GM12878 (cell line): ENCODE measurements around the gene POU6F2. TPM values are rescaled to one million over a fixed set of nuclear protein-coding genes. Genes with fewer than 3 reads are reported as not detected.

Experiments
- ATAC-seq: fragments of 200-7000 bp; cut with Tn5 transposase; 3 replicates; pipeline ENCODE4 v1.9.1; 2020; ENCODE audit warnings: mild to moderate bottlenecking, moderate library complexity
- BruUV-seq: library from RNA; stranded (reverse); fragments of 400-500 nt; replicated peaks from 2 replicates; lab custom pipeline; 2021; lab: Mats Ljungman, UMichigan
- CTCF ChIA-PET: fragments of 300-600 bp; sonication (Branson Sonifier 250); formaldehyde crosslinking; extraction: SDS; loops from one replicate; lab custom pipeline; 2021; ENCODE audit warnings: inconsistent platforms; lab: Yijun Ruan, JAX
- POLR2A ChIA-PET: fragments of 350-600 bp; formaldehyde crosslinking; extraction: SDS; loops from one replicate; lab custom pipeline; 2021; ENCODE audit warnings: inconsistent platforms; lab: Charles Lee
- RAD21 ChIA-PET: fragments of 300-600 bp; sonication (Branson Sonifier 250); formaldehyde crosslinking; loops from one replicate; lab custom pipeline; 2023; ENCODE audit warnings: antibody characterized with exemption; ENCODE audit not compliant: unreplicated experiment; lab: Charles Lee
- SMC1A ChIA-PET: fragments of 300-600 bp; sonication (Branson Sonifier 250); formaldehyde crosslinking; loops from one replicate; lab custom pipeline; 2023; ENCODE audit not compliant: unreplicated experiment, uncharacterized antibody; lab: Charles Lee
- DNase-seq: peaks from one replicate; pipeline ENCODE4 v3.0.0-alpha.2; 2011; ENCODE audit warnings: low read depth, low spot score
- FAIRE-seq: peaks from 3 replicates; lab custom pipeline; 2011; peaks lifted over from hg19 to GRCh38; lab: Jason Lieb, UNC
- H2AFZ ChIP-seq: 2 replicates; pipeline ENCODE4 v1.6.0; 2011; ENCODE audit warnings: low read depth, low read length, control low read depth; ENCODE audit not compliant: control insufficient read depth
- H3K27ac ChIP-seq: 2 replicates; pipeline ENCODE4 v1.5.1; 2011; ENCODE audit warnings: control low read depth; ENCODE audit not compliant: control insufficient read depth, insufficient read depth
- H3K27me3 ChIP-seq, 2 experiments: replicated peaks in 1 of 2; 2 replicates each; pipeline versions ENCODE4 v1.6.0 to v1.6.1; 2011; ENCODE audit warnings: low read length in 1 of 2; ENCODE audit not compliant: control insufficient read depth in 2 of 2, insufficient read depth in 2 of 2
- H3K36me3 ChIP-seq, 2 experiments: 2 replicates each; pipeline ENCODE4 v1.5.1; 2011; ENCODE audit warnings: low read length in 1 of 2; ENCODE audit not compliant: control insufficient read depth in 2 of 2, insufficient read depth in 2 of 2
- H3K4me1 ChIP-seq: 2 replicates; pipeline ENCODE4 v1.6.1; 2011; ENCODE audit warnings: mild to moderate bottlenecking, low read length, moderate library complexity, mixed read lengths; ENCODE audit not compliant: control insufficient read depth, insufficient read depth
- H3K4me2 ChIP-seq: 2 replicates; pipeline ENCODE4 v1.6.0; 2011; ENCODE audit warnings: control low read depth; ENCODE audit not compliant: control insufficient read depth, insufficient read depth
- H3K4me3 ChIP-seq: fragments of 200-600 bp; sonication (generic); 2 replicates; pipeline ENCODE4 v1.5.1; 2016
- H3K79me2 ChIP-seq: 2 replicates; pipeline ENCODE4 v1.6.0; 2011; ENCODE audit warnings: low read length; ENCODE audit not compliant: control insufficient read depth, insufficient read depth
- H3K9ac ChIP-seq: 2 replicates; pipeline ENCODE4 v1.8.0; 2011; ENCODE audit warnings: low read length, control low read depth, mixed read lengths; ENCODE audit not compliant: control insufficient read depth, insufficient read depth
- H3K9me3 ChIP-seq: replicated peaks from 3 replicates; pipeline ENCODE4 v1.5.1; 2011; ENCODE audit warnings: mild to moderate bottlenecking, low read length; ENCODE audit not compliant: control insufficient read depth, insufficient read depth
- H4K20me1 ChIP-seq: 2 replicates; pipeline ENCODE4 v1.6.0; 2011; ENCODE audit not compliant: control insufficient read depth, insufficient read depth
- FOXK2 ChIP-seq: fragments of 450-650 bp; IDR thresholded peaks from 2 replicates; pipeline ENCODE4 v1.6.1; 2017; ENCODE audit warnings: mild to moderate bottlenecking, moderate library complexity
- FOXM1 ChIP-seq: IDR thresholded peaks from 2 replicates; pipeline ENCODE4 v1.6.1; 2012; ENCODE audit warnings: low read depth, mild to moderate bottlenecking, inconsistent platforms, low read length, moderate library complexity
- GABPA ChIP-seq: IDR thresholded peaks from 2 replicates; pipeline ENCODE4 v1.6.1; 2014; ENCODE audit warnings: antibody characterized with exemption, low read depth, mild to moderate bottlenecking, inconsistent platforms
- HDAC2 ChIP-seq: fragments of 200-600 bp; sonication (generic); IDR thresholded peaks from 2 replicates; pipeline ENCODE4 v1.6.1; 2017
- NFXL1 ChIP-seq: fragments of 450-650 bp; IDR thresholded peaks from 2 replicates; pipeline ENCODE4 v1.6.1; 2017; ENCODE audit warnings: antibody characterized with exemption, mild to moderate bottlenecking, borderline replicate concordance
- NFYB ChIP-seq: IDR thresholded peaks from 2 replicates; pipeline ENCODE4 v1.6.1; 2011; ENCODE audit warnings: low read depth, mild to moderate bottlenecking, low read length, improper control_type of control experiment, moderate library complexity; ENCODE audit not compliant: insufficient read depth
- PML ChIP-seq: IDR thresholded peaks from 2 replicates; pipeline ENCODE4 v1.6.1; 2012; ENCODE audit warnings: low read length, inconsistent platforms
- POLR2A ChIP-seq: IDR thresholded peaks from 2 replicates; pipeline ENCODE4 v1.6.1; 2011; ENCODE audit warnings: low read depth, mild to moderate bottlenecking, low read length
- SMAD1 ChIP-seq: fragments of 450-650 bp; IDR thresholded peaks from 2 replicates; pipeline ENCODE4 v1.6.1; 2018; ENCODE audit warnings: mild to moderate bottlenecking, low read depth; ENCODE audit not compliant: partially characterized antibody
- SP1 ChIP-seq: IDR thresholded peaks from one replicate; pipeline ENCODE4 v1.6.1; 2011; ENCODE audit warnings: low read depth, low read length
- SUZ12 ChIP-seq: fragments of 200-600 bp; sonication (generic); IDR thresholded peaks from one replicate; pipeline ENCODE4 v1.6.1; 2018; ENCODE audit warnings: antibody characterized with exemption, mild to moderate bottlenecking; ENCODE audit not compliant: unreplicated experiment
- TCF7 ChIP-seq: IDR thresholded peaks from 2 replicates; pipeline ENCODE4 v1.6.1; 2014; ENCODE audit warnings: antibody characterized with exemption, borderline replicate concordance
- ZBTB11 ChIP-seq: fragments of 450-650 bp; formaldehyde crosslinking; IDR thresholded peaks from 2 replicates; pipeline ENCODE4 v1.5.0; 2022; ENCODE audit warnings: mild to moderate bottlenecking, missing genetic modification characterization
- ZNF592 ChIP-seq: fragments of 450-650 bp; IDR thresholded peaks from 2 replicates; pipeline ENCODE4 v1.6.1; 2017; ENCODE audit warnings: mild to moderate bottlenecking, moderate library complexity
- WGBS: methylation state at CpG from one replicate; pipeline ENCODE4 v1.1.6; 2016; ENCODE audit warnings: low lambda C conversion rate; ENCODE audit not compliant: insufficient replicate concordance, insufficient coverage; ENCODE audit errors: missing lambda C conversion rate; 5-methylcytosine and 5-hydroxymethylcytosine counted together
- in situ Hi-C: fragments of 300-500 bp; cut with MboI; formaldehyde crosslinking; loops from 9 replicates; pipeline ENCODE4 v1.14.3; 2018; ENCODE audit warnings: mixed read lengths
- intact Hi-C: fragments of 100-400 bp; cut with micrococcal nuclease; formaldehyde crosslinking; loops from one replicate; pipeline ENCODE4 v1.14.2; 2022; ENCODE audit not compliant: unreplicated experiment
- polyA plus RNA-seq, 11 experiments: library from polyadenylated mRNA; depleted of rRNA in 4 of 11; unstranded in 6 of 11; stranded (reverse) in 5 of 11; fragments of >200 nt; fragmentation: Nextera tagmentation in 4 of 11; fragmentation: Illumina TruSeq in 1 of 11; extraction: Ambion mirVana in 4 of 11; extraction: Trizol in 1 of 11; gene quantifications; 1 replicate in 1 of 11; 2 replicates in 10 of 11; pipeline versions ENCODE4 v1.2.1 to v1.2.3, GENCODE V29; 2011 to 2016; ENCODE audit warnings: inconsistent platforms in 2 of 11, missing spikeins in 2 of 11, low read depth in 1 of 11
- total RNA-seq, 4 experiments: library from RNA; depleted of rRNA in 3 of 4; stranded (reverse); fragments of >200 nt in 3 of 4; fragmentation: Illumina TruSeq in 1 of 4; extraction: Trizol in 1 of 4; gene quantifications; 2 replicates each; pipeline versions ENCODE4 v1.2.1 to v1.2.3, GENCODE V29; 2013 to 2021

Gene POU6F2
- total and polyA plus RNA-seq, 10 of the 15 experiments (the other 5 are each of a cell fraction or from before 2014, with no cell fraction given) = 0.10 TPM; not detected in 9

- WGBS = 0% methylated on average over 1 of the region's 1 CpG
- no peak for ATAC-seq
- H3K4me2 ChIP-seq = no peak overlapping the region
- no peaks in the 10 kb centered on the region for H3K9me3 ChIP-seq
- TF ChIP-seq FOXM1 = no peak
- TF ChIP-seq HDAC2 = no peak
- no peak for TF ChIP-seq SP1
- no peak for TF ChIP-seq SMAD1
- no peak for TF ChIP-seq ZNF592
- TF ChIP-seq NFXL1 = no peak
- TF ChIP-seq FOXK2 = no peak
- TF ChIP-seq NFYB = no peak
- TF ChIP-seq TCF7 = no peak
- TF ChIP-seq GABPA = no peak
- TF ChIP-seq POLR2A = no peak
- no peak for TF ChIP-seq ZBTB11 (CRISPR knock-in tag)
- TF ChIP-seq PML = no peak
- no peak for TF ChIP-seq SUZ12
- no peaks in the 10 kb centered on the region for H4K20me1 ChIP-seq
- ChIA-PET RAD21 (no interaction called here), SMC1A (no interaction called here), POLR2A (no interaction called here), CTCF (no interaction called here)
- in situ Hi-C loops (no loop called here), intact Hi-C loops (no loop called here)
- no peak overlapping the region for H3K4me3 ChIP-seq
- no peak for FAIRE-seq
- no peak overlapping the region for H3K27ac ChIP-seq
- no peak for DNase-seq
- H3K36me3 ChIP-seq = no peaks in the 10 kb centered on the region
- H3K79me2 ChIP-seq = no peaks in the 10 kb centered on the region
- no peak overlapping the region for H3K9ac ChIP-seq
- no peaks in the 10 kb centered on the region for H3K4me1 ChIP-seq
- no TSS peak for BruUV-seq
- no peak overlapping the region for H2AFZ ChIP-seq
- no peaks in the 10 kb centered on the region for H3K27me3 ChIP-seq
Observed at GRCh38 chr7:39280337-39280736, 302.6 kb downstream of the POU6F2 start.
